Measurements from ENCODE around the gene PDZD4. TPM values are rescaled to one million over a fixed set of nuclear protein-coding genes. Genes with fewer than 3 reads are reported as not detected.
A peak's percentile ranks its signal among the peaks of the same experiment; 100 is the strongest.

The PDZD4 gene
- total and polyA plus RNA-seq, 5 donors = 3.6 to 6.9 (median 4.7) TPM

GRCh38 chrX:153762626-153763173 is 67.6 kb downstream of the PDZD4 start:
- WGBS = 88% methylated on average over 14 of the region's 14 CpGs
- H3K27me3 ChIP-seq (ENCODE audit: control insufficient read depth, insufficient read depth) = no peaks in the 10 kb centered on the region

DNA sequence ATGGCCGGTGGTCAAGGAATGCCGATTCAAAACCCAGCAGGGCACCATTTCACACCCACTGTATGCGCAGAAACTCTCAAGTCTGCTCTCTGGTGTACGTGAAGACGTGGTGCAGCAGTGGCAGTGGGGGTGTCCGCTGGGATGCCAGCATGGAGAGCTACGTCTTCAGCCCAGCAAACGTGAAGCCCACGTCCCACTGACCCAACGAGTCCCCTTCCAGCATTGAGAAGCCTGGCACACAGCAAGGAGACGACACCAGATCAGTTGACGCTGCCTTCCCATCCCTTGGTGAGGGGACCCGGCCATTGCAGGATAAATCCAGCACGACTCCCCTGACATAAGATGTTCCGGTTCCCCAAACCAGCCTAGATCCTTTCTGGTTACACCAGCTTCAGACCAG is 68.5 kb downstream of the PDZD4 start:
- no peaks in the 10 kb centered on the region for H3K9me3 ChIP-seq (ENCODE audit: control insufficient read depth, low read length)
- ATAC-seq (no peak), DNase-seq (no peak)
- H3K27ac ChIP-seq (ENCODE audit: low read length) = no peak overlapping the region
- WGBS = 78% methylated on average over 15 of the region's 15 CpGs
- H3K4me3 ChIP-seq (ENCODE audit: low read length) = no peak overlapping the region
- intact Hi-C loops (cut with DNase I) = loop anchor here in 2 of 4 donors (10.0 kb wide), 1 partner anchor 193 kb away; no protein-coding TSS in a partner anchor
- H3K4me1 ChIP-seq (ENCODE audit: control insufficient read depth, insufficient read depth, low read length) = no peaks in the 10 kb centered on the region
- no peaks in the 10 kb centered on the region for H3K27me3 ChIP-seq (ENCODE audit: control insufficient read depth, insufficient read depth)

More at GRCh38 chrX:153762626-153763173, 67.6 kb downstream of the PDZD4 start:
- DNase-seq = peak in 2 of 3 donors; percentile 32 to 33
- ATAC-seq = no peak
- Histone ChIP-seq H3K27ac (ENCODE audit: low read length) (no peak overlapping the region), H3K4me3 (ENCODE audit: low read length) (no peak overlapping the region), H3K4me1 (ENCODE audit: control insufficient read depth, insufficient read depth, low read length) (no peaks in the 10 kb centered on the region), H3K9me3 (ENCODE audit: control insufficient read depth, low read length) (no peaks in the 10 kb centered on the region)
- intact Hi-C loops (cut with DNase I) = loop anchor here in 2 of 4 donors (10.0 kb wide), 1 partner anchor 192 kb away; no protein-coding TSS in a partner anchor

- Histone ChIP-seq H3K4me3 (ENCODE audit: low read length) (no peak overlapping the region), H3K4me1 (ENCODE audit: control insufficient read depth, insufficient read depth, low read length) (no peaks in the 10 kb centered on the region), H3K27me3 (ENCODE audit: control insufficient read depth, insufficient read depth) (no peaks in the 10 kb centered on the region), H3K9me3 (ENCODE audit: control insufficient read depth, low read length) (no peaks in the 10 kb centered on the region), H3K27ac (ENCODE audit: low read length) (no peak overlapping the region)
- 68% methylated on average over 1 of the region's 1 CpG for WGBS
- ATAC-seq = no peak
- no peak for DNase-seq
- intact Hi-C loops (cut with DNase I) = no loop called here
These were observed 75.2 kb downstream of the PDZD4 start for GRCh38 chrX:153755136-153755535.

Other genes with a start within 250 kb of the PDZD4 start
- gene CCNQ, start 231.4 kb downstream of the PDZD4 start, total RNA-seq = 10 to 100 TPM; 24.4 to 32.9 (median 30.6) TPM
- 55.0 TPM for gene CCNQ, start 231.4 kb downstream of the PDZD4 start, polyA plus RNA-seq
- gene DUSP9, start 183.3 kb downstream of the PDZD4 start, total RNA-seq = under 1 TPM in 1 of 4 donors, not detected in 3; 0.14 TPM
- gene DUSP9, start 183.3 kb downstream of the PDZD4 start, polyA plus RNA-seq = not detected
- gene PNCK, start 156.7 kb downstream of the PDZD4 start, total RNA-seq = 10 to 100 TPM in 2 of 4 donors, 1 to 10 TPM in 2; 7.8 to 12.4 (median 11.0) TPM
- gene PNCK, start 156.7 kb downstream of the PDZD4 start, polyA plus RNA-seq = 9.1 TPM
- gene SLC6A8, start 142.6 kb downstream of the PDZD4 start, total RNA-seq = 100 to 1,000 TPM; 107 to 191 (median 151) TPM
- gene SLC6A8, start 142.6 kb downstream of the PDZD4 start, polyA plus RNA-seq = 131 TPM
- gene BCAP31, start 106.2 kb downstream of the PDZD4 start, total RNA-seq = 100 to 1,000 TPM; 111 to 143 (median 123) TPM
- 149 TPM for gene BCAP31, start 106.2 kb downstream of the PDZD4 start, polyA plus RNA-seq
- gene ABCD1, start 105.7 kb downstream of the PDZD4 start, total RNA-seq = 10 to 100 TPM; 14.1 to 15.9 (median 15.5) TPM
- gene ABCD1, start 105.7 kb downstream of the PDZD4 start, polyA plus RNA-seq = 11.0 TPM
- 10 to 100 TPM in 1 of 4 donors, 1 to 10 TPM in 3; 7.0 to 10.9 (median 9.5) TPM for gene PLXNB3, start 66.3 kb downstream of the PDZD4 start, total RNA-seq
- 6.8 TPM for gene PLXNB3, start 66.3 kb downstream of the PDZD4 start, polyA plus RNA-seq
- gene SRPK3, start 49.5 kb downstream of the PDZD4 start, total RNA-seq = 10 to 100 TPM; 27.0 to 53.1 (median 39.3) TPM
- 36.5 TPM for gene SRPK3, start 49.5 kb downstream of the PDZD4 start, polyA plus RNA-seq
- gene IDH3G, start 36.2 kb downstream of the PDZD4 start, total RNA-seq = 10 to 100 TPM; 60.6 to 68.6 (median 66.6) TPM
- 66.9 TPM for gene IDH3G, start 36.2 kb downstream of the PDZD4 start, polyA plus RNA-seq
- gene SSR4, start 35.9 kb downstream of the PDZD4 start, total RNA-seq = 100 to 1,000 TPM; 162 to 208 (median 193) TPM
- 336 TPM for gene SSR4, start 35.9 kb downstream of the PDZD4 start, polyA plus RNA-seq
- gene L1CAM, start 55.6 kb upstream of the PDZD4 start, total RNA-seq = 10 to 100 TPM in 1 of 4 donors, 1 to 10 TPM in 3; 8.3 to 14.1 (median 9.3) TPM
- 7.3 TPM for gene L1CAM, start 55.6 kb upstream of the PDZD4 start, polyA plus RNA-seq
- gene AVPR2, start 74.1 kb upstream of the PDZD4 start, total RNA-seq = 1 to 10 TPM; 1.6 to 3.7 (median 2.5) TPM
- gene AVPR2, start 74.1 kb upstream of the PDZD4 start, polyA plus RNA-seq = 4.1 TPM
- gene ARHGAP4, start 95.7 kb upstream of the PDZD4 start, total RNA-seq = 10 to 100 TPM; 13.4 to 22.9 (median 14.9) TPM
- 20.5 TPM for gene ARHGAP4, start 95.7 kb upstream of the PDZD4 start, polyA plus RNA-seq
- gene NAA10, start 104.5 kb upstream of the PDZD4 start, total RNA-seq = 10 to 100 TPM; 61.1 to 75.5 (median 66.2) TPM
- gene NAA10, start 104.5 kb upstream of the PDZD4 start, polyA plus RNA-seq = 108 TPM
- gene RENBP, start 114.1 kb upstream of the PDZD4 start, total RNA-seq = 10 to 100 TPM; 14.0 to 17.7 (median 15.7) TPM
- gene RENBP, start 114.1 kb upstream of the PDZD4 start, polyA plus RNA-seq = 13.3 TPM
- gene HCFC1, start 141.3 kb upstream of the PDZD4 start, total RNA-seq = 10 to 100 TPM; 26.9 to 41.4 (median 32.9) TPM
- 17.3 TPM for gene HCFC1, start 141.3 kb upstream of the PDZD4 start, polyA plus RNA-seq
- gene TMEM187, start 142.2 kb upstream of the PDZD4 start, total RNA-seq = 10 to 100 TPM in 2 of 4 donors, 1 to 10 TPM in 2; 7.6 to 11.9 (median 10.4) TPM
- 6.8 TPM for gene TMEM187, start 142.2 kb upstream of the PDZD4 start, polyA plus RNA-seq
- 10 to 100 TPM; 33.2 to 53.2 (median 43.0) TPM for gene IRAK1, start 189.4 kb upstream of the PDZD4 start, total RNA-seq
- gene IRAK1, start 189.4 kb upstream of the PDZD4 start, polyA plus RNA-seq = 28.2 TPM

Measured in right cardiac atrium (tissue), 5 donors.